ENCODE results near the gene ERH.
"Not testable (repeated sequence)": the region's sequence is repeated elsewhere in the genome, so short reads cannot be mapped to it uniquely, and the experiment has no call there.

ERH gene

DNA sequence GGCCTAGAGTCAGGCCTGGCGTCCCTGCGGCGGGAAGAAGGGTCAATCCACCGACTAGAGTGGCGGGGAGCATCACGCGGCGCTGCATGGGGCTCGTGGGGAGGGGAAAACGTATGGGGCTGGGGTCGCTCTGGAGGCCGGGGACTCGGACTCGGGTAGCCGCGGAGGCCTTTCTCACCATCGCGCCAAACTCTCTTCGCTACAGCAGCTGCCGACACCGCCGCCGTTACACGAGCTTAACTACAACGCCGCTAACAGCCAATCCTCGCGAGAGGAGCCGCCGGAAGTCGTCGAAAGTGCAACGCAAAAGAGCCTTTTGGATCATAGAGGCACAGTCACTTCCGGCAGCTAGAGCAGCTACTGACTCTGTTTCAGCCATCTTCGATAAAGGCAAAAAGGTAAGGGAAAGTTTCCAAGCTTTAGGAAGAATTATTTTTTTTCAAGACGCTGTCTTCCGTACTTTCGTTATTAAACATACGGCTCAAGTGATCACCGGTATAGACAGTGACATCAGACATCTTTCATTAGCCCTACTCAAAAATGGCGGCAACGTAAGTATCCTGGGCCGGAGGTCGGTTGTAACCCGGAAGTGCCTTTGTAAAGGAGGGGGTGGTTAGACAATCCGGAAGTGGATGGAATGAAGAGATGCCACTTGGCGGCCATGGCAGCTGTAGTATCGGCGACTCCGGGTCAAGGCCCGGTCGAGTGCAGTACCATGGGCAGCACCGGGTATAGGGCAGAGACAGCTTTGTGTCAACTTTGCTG is at the start of gene ERH, which contains the start of gene SLC39A9:
TSS of gene ERH (minus strand) at position 247 of the 765 bp plus-strand sequence. CDS start at position 181, 66 bp downstream.
TSS of gene SLC39A9 (plus strand) at position 640 of the 765 bp plus-strand sequence. CDS start 678 bp downstream, outside the sequence.
- peak; percentile 97 for DNase-seq

DNA sequence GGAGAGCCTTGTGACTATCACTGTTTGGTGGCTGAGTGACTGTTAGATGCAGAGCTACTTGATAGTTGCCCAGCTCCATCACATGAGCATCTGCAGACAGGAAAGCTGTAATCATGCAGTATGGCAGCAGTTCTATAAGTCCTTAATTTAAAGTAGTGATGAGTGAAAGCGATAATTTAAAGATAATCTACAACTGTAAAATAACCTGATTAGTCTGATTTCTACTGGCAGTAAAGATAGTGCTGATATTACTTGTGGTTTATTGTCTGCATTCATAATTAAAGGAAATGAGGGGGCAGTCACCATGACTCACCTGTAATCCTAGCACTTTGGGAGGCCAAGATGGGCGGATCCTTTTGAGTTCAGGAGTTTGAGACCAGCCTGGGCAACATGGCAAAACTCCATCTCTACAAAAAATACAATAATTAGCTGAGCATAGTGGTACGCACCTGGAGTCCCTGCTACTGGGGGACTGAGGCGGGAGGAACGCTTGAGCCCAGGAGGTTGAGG is 45.3 kb upstream of the ERH start:
- no peak for DNase-seq

DNA sequence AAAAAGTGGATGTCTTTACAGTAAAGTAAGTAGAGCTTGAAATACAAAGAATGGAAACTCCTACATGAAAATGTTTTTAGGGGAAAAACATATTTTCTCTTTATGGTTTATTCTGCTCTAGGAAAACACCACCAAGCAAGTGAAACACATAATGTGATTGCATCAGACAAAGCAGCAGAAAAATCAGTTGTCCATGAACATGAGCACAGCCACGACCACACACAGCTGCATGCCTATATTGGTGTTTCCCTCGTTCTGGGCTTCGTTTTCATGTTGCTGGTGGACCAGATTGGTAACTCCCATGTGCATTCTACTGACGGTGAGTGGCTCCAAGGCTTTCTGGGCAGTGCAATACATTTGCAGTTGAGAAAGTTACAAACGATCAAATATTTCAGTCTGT is 43.8 kb upstream of the ERH start:
- DNase-seq, result no peak

DNA sequence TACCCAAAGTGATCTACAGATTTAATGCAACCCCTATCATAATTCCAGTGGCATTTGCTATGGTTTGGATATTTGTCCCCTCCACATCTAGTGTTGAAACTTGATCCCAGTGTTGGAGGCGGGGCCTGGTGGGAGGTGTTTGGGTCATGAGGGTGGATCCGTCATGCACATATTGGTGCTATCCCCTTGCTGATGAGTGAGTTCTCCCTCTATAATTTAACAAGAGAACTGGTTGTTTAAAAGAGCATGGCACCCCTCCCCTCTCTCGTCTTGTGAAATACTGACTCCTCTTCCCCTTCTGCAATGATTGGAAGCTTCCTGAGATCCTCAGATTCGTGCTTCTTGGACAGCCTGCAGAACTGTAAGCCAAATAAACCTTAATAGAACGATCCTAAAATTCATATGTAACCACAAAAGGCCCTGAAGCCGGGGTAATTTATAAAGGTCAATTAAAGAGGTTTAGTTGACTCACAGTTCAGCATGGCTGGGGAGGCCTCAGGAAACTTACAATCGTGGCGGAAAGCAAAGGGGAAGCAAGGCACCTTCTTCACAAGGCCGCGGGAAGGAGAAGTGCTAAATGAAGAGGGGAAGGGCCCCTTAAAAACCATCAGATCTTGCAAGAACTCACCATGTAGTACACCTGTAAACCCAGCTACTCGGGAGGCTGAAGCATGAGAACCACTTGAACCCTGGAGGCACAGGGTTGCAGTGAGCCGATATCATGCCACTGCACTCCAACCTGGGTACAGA is 41.6 kb upstream of the ERH start:
- no peak for DNase-seq

DNA sequence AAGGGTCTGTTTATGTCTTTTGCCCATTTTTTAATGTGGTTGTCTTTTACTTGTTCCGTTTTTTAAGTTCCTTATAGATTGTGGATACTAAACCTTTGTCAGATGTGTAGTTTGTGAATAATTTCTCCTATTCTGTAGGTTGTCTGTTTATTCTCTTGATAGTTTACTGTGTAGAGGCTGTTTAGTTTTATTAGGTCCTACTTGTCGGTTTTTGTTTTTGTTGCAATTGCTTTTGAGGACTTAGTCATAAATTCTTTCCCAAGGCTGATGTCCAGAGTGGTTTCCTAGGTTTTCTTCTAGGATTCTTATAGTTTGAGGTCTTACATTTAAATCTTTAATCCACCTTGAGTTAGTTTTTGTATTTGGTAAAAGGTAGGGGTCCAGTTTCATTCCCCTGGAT is 34.3 kb upstream of the ERH start:
- no peak for DNase-seq

DNA sequence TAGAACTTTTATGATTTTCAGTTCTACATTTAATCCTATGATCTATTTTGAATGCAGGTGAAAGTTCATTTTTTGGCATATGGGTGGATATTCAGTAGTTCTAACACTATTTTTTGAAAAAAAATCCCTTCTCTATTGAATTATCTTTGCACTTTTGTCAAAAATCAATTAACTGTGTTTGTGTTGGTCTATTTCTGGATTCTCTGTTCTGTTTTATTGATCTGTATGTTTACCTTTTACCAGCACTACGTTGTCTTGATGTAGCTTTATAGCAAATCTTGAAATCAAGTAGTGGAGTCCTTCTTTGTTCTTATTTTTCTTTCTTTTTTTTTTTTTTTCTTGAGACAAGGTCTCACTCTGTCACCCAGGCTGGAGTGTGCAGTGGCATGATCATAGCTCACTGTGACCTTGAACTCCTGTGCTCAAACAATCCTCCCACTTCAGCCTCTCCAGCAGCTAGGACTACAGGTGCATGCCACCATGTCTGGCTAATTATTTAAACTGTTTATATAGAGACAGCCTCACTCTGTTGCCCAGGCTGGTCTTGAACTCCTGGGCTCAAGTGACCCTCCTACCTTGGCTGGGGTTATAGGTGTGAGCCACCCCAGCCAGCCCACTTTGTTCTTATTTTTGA is 32.3 kb upstream of the ERH start:
- no peak for DNase-seq

DNA sequence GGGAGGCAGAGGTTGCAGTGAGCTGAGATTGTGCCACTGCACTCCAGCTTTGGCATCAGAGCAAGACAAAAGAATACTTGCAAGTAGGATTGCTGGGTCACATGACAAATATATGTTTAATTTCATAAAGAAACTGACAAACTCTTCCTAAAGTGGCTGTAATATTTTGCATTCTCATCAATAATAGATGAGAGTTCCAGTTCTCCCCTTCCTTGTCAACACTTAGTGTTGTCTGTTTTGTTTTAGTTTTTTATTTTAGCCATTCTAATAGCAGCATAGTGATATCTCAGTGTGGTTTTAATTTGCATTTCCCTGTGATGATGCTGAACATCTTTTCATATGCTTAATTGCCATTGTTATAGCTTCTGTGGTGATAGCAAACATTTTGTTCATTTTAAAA is 31.5 kb upstream of the ERH start:
- no peak for DNase-seq

DNA sequence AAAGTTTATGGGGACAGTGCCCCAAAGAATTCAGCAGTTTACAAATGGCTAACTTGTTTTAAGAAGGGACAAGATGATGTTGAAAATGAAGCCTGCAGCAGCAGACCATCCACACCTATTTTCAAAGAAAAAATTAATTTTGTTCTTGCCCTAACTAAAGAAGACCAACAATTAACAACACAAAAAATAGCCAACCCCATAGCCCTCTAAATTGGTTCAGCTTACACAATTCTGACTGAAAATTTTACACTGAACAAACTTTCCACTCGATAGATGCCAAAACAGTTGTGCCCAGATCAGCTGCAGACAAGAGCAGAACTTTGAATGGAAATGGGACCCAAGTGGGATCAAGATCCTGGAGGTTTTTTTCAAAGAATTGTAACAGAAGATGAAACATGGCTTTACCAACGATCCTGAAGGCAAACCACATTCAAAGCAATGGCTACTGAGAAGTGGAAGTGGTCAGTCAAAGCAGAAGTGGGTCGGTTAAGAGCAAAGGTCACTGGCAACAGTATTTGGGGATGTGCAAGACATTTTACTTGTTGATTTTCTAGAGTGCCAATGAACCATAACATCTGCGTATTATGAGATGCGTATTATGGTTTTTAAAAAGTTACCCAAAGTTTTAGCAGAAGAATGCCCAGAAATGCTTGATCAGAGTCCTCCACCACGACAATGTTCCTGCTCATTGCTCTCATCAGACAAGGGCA is 30.3 kb upstream of the ERH start:
- no peak for DNase-seq

DNA sequence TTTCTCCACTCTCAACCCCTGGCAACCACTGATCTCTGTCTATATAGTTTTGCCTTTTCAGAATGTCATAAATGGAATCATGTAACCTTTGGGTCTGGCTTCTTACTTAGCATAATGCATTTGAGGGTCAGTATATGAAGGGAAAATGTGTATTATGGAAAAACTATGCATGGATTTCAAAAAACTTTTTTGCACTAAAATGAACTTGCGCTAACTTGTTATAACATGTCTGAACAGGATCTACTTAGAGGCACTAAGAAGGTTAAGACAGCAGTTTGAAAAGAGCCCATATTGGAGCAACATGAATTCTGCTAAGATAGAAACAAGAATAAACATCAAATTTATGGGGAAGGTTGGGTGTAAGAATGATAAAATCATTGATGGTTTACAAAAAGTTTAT is 29.5 kb upstream of the ERH start:
- no peak for DNase-seq

DNA sequence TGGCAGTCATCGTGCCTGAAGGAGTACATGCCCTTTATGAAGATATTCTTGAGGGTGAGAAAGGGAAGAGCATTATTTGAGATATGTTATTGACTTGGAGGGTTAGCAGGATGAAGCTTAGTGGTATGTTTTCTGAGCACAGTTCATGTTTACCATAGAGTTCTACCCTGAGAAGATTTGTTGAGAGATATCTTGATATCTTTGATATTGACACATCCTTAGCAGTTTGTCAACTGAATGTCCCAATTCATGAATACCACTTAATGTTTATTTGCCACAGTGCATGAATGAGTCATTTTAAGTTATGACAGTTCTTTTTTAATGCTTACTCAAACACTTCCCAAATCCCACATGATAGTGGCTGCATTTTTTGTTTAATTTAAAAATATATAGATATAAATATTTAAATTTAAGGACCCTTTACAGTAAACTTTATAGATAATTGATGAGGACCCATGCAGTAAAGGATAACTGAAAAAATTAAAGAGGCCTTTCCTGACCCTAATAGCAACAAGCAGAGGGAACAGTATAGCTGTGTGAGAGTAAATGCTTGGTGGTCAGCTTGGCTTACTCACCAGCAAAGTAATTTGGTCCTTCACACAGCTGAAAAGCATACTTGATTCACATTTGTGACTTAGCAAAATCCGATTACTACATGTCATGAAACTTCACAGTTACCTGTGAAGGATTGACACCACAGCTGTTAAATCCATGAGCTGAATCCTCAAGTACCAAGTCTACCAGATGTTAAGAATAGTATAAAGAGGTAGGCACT is 26.2 kb upstream of the ERH start:
- DNase-seq, result no peak

DNA sequence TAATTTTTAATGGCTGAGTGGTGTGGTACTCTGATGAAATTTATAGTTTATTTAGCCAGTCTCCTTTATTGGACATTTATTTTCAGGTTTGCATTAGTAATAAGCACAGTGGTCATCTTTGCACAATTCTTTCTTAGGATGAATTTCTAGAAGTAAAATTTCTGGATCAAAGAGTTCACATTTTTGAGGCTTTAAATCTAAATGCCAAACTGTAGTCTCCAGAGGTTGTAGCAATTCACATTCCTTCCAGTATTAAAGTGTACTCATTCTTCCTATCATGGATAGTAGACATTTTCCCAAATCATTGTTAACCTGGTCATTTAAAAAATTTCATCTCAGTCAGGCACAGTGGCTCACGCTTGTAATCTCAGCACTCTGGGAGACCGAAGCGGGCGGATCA is 25.2 kb upstream of the ERH start:
- no peak for DNase-seq

DNA sequence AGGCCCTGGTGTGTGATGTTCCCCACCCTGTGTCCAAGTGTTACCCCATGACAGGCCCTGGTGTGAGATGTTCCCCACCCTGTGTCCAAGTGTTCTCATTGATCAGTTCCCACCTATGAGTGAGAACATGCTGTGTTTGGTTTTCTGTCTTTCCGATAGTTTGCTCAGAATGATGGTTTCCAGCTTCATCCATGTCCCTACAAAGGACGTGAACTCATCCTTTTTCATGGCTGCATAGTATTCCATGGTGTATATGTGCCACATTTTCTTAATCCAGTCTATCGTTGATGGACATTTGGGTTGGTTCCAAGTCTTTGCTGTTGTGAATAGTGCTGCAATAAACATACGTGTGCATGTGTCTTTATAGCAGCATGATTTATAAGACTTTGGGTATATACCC is 18.0 kb upstream of the ERH start:
- DNase-seq, result not testable (repeated sequence)

DNA sequence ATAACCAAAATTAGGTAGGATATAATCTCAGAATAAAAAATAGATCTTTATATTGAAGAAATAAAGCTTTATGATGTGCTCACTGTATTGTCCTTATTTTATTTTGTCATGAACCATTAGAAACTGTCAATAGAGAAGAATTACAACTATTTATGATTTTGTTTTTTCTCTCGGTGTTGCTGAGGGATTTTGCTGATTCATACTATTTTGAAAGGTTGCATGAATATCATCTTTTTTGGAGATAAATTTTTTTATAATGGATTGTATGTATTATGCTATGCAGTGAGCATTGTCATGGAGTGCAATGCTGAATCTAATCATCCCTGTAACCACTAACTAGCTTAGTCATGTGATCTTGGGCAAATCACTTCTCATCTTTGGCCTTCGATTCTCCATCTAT is 15.4 kb upstream of the ERH start:
- DNase-seq, result no peak

DNA sequence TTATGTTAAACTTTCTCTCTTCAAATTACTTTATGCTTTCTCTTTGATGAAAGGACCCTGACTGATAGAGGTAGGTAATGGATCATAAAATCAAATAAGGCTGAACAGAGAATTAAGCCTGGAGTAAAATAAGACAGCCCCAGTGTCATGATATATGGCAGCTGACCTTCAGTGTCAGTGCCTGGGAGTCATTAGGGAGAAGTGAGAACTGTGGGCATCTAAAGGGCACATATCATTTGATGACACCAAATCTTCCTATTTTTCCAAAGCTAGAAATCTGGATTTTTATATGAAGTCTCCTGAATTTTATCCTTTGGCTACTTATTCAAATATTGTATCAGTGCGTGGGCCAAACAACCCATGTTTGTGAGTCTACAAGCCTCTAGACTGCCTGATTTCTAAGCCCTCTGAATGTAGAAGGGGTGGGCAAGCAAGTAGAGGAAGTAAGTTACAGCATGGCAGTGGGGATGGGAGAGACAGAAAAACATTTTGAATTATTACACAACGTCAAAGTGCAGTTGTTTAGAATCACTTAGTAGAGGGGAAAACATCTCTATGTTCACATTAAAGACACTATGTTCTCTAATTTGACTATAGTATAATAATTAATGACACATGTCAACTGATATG is 10.3 kb upstream of the ERH start:
- no peak for DNase-seq

DNA sequence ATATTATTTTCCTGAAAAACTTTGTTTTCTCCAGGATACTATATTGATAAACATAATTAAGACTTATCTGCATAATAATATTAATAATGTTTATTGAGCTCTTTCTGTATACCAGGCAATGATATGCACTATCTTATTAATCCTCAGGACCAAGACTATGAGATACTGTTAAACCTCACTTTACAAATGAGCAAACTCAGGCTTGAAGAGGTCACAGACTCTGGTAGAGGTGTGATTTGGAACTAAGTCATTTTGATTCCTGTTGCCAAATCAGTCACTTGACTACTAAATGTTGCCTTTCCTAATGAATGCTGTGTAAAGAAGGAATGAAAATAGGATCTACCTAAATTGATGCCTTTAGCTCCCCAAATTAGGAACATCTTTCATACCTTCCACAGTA is 7.7 kb upstream of the ERH start:
- DNase-seq, result no peak

DNA sequence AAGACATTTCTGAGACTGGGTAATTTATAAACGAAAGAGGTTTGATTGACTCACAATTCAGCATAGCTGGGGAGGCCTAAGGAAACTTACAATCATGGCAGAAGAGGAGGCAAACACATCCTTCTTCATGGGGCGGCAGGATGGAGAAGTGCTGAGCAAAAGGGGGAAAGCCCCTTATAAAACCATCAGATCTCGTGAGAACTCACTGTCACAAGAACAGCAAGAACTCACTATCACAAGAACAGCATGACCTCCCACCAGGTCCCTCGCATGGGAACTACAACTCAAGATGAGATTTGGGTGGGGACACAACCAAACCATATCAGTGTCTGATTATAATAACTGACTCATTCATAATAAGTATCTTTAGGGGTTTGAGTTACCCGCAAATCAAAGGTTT is 6.8 kb upstream of the ERH start:
- DNase-seq, result no peak

DNA sequence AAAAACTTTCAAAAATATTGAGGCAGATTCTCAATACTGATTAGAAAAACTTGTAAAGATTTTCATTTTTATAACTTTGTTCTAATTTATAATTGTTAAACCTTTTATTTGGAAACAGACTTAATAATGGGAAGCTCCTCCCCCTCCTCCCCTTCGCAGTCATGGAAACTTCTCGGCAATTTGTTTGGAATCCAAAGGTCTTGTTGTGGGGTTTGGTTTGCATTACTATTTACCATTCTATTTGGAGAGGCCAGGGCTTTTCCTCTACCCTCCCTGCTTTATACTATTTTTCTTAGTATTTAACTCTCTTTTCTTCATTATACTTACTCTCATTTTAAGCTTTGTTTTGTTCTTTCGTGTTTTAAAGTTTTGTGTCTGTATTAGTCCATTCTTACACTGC is 6.4 kb upstream of the ERH start:
- no peak for DNase-seq

DNA sequence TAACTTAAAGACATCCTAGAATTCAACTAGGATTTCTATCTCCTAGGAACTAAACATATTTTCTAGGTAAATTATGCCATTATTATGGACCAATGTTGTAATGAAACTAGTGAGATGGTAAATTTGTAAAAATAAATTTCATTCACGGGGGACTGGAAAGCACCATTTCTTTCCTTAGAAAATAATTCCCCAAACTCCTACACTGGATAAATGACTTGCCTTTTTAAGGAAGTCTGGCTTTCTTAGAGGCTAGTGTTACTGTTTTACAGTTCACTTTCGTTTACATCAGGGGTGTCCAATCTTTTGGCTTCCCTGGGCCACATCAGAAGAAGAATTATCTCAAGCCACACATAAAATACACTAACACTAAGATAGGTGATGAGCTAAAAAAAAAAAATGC is 3.7 kb upstream of the ERH start:
- DNase-seq, result no peak

DNA sequence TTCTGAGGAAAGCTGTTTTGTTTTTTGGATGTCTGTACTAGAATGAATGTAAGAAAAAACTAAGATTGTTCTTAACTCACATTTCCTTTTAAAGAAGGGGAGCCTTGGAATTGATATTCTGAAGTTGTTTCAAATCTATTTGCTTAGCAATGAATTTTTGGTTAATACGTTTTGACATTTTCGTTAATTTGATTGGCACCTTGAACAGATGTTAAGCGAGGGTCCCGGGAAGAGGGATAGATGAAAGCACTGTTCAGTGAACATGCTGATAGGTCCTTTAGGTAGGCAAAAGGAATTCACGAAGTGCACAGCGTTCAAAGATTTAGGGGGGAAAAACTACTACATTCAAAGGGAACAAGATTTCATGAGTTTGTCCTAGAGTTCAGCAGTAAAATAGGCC is 2.1 kb upstream of the ERH start:
- no peak for DNase-seq

DNA sequence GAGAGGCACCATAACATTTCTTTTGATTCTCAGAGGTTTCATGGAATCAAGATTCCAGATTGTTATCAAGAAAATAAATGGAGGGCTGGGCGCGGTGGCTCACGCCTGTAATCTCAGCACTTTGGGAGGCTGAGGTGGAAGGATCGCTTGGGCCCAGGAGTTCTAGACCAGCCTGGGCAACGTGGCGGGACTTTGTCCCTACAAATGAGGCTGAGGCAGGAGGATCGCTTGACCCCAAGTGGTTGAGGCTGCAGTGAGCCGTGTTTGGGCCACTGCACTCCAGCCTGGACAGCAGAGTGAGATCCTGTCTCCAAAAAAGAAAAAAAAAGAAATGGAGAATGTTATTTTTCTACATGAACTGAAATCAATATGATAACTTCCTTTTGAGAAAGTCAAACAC is 1.7 kb upstream of the ERH start:
- no peak for DNase-seq

DNA sequence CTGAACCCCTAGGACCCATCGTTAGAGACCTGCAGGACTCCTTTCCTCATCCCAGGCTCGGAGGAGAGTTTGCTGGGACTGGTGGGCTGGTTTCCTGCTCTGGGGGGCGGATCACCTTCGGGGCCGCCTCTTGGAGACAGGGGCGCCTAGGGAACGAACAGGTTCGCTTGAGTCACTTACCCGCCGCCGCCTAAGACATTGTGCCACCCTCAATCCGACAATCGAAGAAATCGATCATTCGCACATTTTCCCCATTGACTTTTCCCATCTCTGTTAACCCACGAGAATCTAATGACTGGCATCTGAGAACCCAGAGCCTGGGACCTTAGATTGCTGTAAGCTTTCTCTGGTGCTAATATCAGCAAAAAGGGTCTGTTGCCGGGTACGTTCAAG is 715 bp upstream of the ERH start:
- DNase-seq, result no peak

DNA sequence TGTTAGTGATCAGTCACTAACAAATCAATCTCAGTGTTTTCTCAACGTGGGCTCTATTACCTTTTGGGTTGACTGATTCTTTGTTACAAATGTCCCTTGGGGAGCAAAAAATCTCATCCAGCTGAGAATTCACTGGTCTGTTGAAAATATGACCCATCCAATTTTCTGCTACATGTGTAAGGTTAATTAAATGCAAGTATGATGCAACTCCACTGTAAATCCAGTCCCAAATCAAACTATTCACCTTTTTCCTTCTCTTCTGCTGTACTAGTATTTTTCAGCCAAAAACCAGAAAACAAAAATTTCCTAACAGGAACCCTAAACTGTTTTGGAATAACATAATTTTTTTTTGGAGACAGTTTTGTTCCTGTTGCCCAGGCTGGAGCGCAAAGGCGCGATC is 2.2 kb downstream of the ERH start:
- DNase-seq, result no peak
